GM12874 (cell line): ENCODE results near the gene PILRA.

ENCODE experiments used
- TF ChIP-seq, protein P1 (sequence below): IDR thresholded peaks from 2 replicates; pipeline ENCODE4 v1.5.1; 2011; ENCODE audit warnings: low read depth, mild to moderate bottlenecking, control low read depth, low read length, moderate library complexity; ENCODE audit not compliant: insufficient read depth

PILRA gene

GRCh38 chr7:100400656-100401055, 27.4 kb downstream of the PILRA start:
- TF ChIP-seq, protein P1, sequence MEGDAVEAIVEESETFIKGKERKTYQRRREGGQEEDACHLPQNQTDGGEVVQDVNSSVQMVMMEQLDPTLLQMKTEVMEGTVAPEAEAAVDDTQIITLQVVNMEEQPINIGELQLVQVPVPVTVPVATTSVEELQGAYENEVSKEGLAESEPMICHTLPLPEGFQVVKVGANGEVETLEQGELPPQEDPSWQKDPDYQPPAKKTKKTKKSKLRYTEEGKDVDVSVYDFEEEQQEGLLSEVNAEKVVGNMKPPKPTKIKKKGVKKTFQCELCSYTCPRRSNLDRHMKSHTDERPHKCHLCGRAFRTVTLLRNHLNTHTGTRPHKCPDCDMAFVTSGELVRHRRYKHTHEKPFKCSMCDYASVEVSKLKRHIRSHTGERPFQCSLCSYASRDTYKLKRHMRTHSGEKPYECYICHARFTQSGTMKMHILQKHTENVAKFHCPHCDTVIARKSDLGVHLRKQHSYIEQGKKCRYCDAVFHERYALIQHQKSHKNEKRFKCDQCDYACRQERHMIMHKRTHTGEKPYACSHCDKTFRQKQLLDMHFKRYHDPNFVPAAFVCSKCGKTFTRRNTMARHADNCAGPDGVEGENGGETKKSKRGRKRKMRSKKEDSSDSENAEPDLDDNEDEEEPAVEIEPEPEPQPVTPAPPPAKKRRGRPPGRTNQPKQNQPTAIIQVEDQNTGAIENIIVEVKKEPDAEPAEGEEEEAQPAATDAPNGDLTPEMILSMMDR, result no peak

- TF ChIP-seq, protein P1, result no peak
Observed at GRCh38 chr7:100401811-100402210, 28.5 kb downstream of the PILRA start.

- TF ChIP-seq, protein P1, result no peak
Observed at GRCh38 chr7:100402241-100402640, 29.0 kb downstream of the PILRA start.

DNA sequence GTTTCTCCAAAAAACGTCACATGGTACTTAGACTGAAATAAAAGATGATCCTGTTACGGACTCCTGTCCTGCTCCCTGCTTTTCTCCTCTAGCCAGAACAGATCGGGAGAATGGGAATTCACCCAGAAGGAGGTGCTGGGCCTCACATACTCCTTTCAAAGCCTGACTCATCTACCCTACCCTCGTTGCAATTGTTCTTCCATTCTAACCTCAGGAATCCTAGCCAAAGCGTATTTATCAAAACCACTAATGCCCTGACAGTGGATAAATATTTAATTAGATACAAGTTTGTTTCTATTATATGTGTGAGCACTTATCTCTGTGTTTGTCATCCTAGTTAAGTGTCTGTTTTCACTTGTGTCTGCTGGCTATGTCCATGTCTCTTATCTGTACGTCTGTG, 33.5 kb downstream of the PILRA start:
- TF ChIP-seq, protein P1, result no peak

- TF ChIP-seq, protein P1, result peak; percentile 70
Observed at GRCh38 chr7:100407285-100408180, 34.2 kb downstream of the PILRA start.

- TF ChIP-seq, protein P1, result no peak
Observed at GRCh38 chr7:100411101-100411500, 37.8 kb downstream of the PILRA start.

- TF ChIP-seq, protein P1, result no peak
Observed at GRCh38 chr7:100413346-100413745, 40.1 kb downstream of the PILRA start.
